GM21423 (cell line): ENCODE results near the gene PBX1.

Experiments used
- ATAC-seq: cut with Tn5 transposase; IDR thresholded peaks from one replicate; pipeline ENCODE4 v1.9.1; 2021; ENCODE audit warnings: mild to moderate bottlenecking, moderate library complexity; ENCODE audit not compliant: unreplicated experiment

PBX1 gene

GRCh38 chr1:164716992-164717703 lies 158.2 kb downstream of the PBX1 start:
- peak; percentile 90 for ATAC-seq

DNA sequence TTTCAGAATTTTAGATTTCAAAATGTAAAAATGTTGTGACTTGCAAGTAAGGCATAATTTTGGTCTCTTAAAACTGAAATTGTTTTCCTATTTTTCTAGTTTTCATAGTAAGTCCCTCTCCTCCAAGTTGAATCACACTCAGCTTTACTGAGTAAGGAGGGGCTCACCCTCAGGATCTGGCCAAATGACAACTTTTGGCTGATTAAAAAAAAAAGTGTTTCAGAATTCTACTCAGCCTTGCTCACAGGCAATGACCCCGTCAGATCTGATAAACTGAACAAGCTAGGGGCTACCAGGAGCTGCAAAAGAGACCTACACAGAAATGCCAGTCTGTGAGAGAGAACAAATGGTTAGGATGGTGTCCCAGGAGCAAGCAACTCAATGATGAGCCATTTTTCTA lies 159.8 kb downstream of the PBX1 start:
- ATAC-seq, result no peak

- ATAC-seq, result no peak
Measured at GRCh38 chr1:164719676-164720439, 160.9 kb downstream of the PBX1 start.

- no peak for ATAC-seq
Measured at GRCh38 chr1:164720440-164721227, 161.7 kb downstream of the PBX1 start.

DNA sequence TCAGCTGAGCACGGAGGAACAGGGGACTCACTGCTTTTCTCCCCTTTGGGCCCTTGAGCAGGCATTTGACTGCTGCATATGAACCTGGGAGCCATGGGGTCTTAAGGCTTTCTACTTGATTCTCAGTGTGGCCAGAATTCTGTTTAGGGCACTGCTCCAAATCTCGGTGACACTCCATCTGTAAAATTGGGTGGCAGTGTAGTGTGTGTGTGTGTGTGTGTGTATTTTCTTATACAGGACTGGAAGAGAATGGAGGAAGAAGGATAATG lies 162.2 kb downstream of the PBX1 start:
- no peak for ATAC-seq

DNA sequence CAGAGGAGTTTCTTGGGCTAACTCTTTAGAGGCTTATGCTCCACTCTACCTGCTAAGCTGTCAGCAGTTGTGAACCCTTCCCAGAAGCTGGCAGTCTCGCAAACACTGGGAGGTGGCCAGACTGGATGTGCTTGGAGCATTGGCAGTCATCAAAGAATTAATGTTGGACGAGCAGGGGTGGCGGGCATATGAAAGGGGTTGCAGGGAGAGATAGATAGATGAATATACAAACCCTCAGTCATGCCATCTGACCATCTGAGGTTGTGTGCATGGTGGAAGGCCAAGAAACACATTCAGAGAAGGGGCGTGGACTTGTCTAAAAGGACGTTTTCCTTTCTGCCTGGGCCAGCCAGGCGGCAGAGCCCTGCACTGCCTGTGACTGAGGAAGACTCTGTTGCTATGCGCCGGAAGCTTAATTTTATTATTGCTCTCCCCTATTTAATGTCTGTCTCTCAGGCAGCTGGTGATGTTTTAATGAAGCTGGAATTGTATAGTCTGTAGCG lies 164.4 kb downstream of the PBX1 start:
- ATAC-seq, result no peak

GRCh38 chr1:164725401-164725800 lies 166.4 kb downstream of the PBX1 start:
- no peak for ATAC-seq

DNA sequence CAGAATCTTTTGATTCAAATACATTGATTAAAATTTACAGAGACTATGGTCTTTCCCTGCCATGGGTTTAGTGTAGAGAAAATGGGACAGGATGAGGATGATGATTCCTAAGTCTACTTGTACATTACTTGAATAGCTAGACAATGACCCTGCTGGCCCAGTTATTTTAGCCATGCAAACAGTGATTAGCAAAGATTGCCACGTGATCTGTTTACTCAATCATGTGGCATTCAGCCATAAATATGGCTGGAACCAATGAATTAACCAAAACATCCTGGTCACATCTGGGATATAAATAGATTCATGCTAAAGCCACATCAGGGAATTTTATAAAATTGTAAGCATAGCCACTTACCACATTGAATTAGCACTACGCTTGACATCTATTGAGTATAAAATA lies 167.3 kb downstream of the PBX1 start:
- no peak for ATAC-seq

GRCh38 chr1:164728719-164729118 lies 169.7 kb downstream of the PBX1 start:
- no peak for ATAC-seq

DNA sequence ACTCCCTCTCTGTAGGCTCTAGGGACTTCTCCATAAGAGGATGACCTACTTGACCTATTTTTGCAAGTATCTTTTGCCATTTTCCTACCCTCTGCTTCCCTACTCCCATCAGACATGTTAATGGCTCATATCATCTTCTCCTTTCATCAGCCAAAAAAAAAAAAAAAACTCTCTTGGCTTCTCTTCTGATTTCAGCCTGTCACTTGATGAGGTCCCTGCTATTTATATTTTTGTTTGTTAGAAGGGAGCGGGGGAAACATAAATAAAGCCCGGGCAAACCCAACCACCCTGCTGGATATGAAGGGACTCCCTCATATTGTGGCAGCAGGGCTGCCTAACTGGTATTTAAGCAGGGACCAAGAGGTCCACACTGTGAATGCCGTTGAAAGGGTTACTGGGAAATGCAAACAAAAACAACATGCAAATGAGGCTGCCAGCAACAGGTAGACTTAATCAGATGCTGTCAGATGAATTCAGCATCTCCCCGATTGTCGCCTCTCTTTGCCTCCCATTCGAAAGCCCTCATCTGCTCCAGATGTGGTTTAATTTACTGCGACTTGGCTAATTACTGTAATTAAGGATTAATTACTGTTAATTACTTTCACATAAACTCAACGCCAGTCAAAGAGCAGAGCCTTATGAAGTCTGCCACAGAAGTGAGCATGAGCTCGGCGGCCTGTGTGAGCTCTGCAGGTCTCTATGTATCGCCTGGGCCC lies 172.3 kb downstream of the PBX1 start:
- ATAC-seq, result no peak

- ATAC-seq, result no peak
Measured at GRCh38 chr1:164733070-164733469, 174.1 kb downstream of the PBX1 start.

- no peak for ATAC-seq
Measured at GRCh38 chr1:164733734-164734133, 174.8 kb downstream of the PBX1 start.

DNA sequence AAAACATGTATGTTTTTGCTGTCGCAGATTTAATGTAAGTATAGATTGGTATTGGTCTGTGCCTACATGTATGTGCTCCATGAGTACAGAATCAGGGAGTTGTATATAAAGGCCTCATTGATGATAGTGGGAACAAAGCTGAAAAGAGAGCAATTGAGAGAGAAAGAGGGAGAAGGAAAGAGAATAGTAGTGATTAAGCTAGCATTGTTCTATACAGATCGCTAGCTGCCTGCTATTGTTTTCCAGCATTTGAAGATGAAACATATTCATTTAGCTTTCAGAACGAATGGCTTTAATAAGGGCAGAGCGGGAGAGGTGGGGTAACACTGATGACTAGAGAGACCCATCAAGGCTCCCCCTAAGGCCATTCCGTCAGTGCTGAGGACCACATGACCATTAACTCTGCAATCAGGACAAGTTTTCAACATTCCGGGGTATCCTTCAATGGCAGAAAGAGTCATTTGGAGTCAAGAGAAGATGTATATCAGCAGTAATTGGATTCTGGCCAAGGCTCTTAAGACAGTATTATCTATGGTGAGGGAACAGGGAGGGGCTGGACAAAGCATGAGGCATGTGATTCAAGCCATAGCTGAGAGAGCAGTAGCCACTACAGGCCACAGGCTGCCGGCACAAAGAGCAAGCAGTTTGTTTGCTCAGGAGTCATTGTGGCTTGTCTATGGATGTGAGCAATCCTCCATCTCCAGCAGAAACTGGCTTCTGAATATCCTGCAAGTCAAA lies 176.5 kb downstream of the PBX1 start:
- ATAC-seq, result no peak

DNA sequence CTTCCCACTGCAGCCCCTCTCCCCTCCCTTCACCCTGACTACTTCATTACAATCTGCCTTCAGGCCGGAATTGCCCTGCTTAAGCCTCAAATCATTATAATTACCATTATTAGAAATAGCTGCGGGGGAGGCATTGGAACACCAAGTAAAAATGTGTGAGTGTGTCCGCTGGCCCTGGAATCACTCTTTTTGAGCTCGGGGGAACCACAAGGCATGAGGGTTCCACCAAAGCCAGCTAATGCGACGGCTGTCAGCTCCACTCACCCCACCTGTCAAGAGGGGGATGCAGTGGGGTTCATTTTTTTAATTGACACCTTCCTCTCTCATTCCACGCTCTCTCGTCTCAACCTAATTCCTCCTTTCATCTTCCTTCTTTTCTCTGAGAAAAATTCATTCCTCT lies 177.2 kb downstream of the PBX1 start:
- ATAC-seq, result no peak

DNA sequence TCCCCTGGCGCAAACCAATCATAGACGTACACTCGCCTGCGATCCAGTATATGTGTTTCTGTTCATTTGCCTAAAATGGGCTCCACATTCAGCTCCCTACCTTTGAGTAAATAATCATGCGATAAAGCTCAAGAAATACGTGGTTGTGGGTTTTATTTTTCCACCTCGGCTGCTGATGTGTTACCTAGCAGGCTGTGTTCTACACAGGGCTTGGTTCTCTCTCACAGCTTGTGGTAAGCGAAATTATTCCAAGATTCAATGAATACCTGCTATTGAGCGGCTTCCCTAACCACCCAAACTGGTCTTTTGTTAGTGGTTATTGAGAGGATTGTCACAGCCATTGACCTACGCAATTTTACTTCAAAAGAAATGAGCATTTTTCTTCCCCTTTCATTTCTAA lies 180.2 kb downstream of the PBX1 start:
- no peak for ATAC-seq

- ATAC-seq, result no peak
Measured at GRCh38 chr1:164740000-164740526, 181.1 kb downstream of the PBX1 start.

GRCh38 chr1:164742745-164743144 lies 183.8 kb downstream of the PBX1 start:
- ATAC-seq, result no peak

- no peak for ATAC-seq
Measured at GRCh38 chr1:164743976-164744375, 185.0 kb downstream of the PBX1 start.

DNA sequence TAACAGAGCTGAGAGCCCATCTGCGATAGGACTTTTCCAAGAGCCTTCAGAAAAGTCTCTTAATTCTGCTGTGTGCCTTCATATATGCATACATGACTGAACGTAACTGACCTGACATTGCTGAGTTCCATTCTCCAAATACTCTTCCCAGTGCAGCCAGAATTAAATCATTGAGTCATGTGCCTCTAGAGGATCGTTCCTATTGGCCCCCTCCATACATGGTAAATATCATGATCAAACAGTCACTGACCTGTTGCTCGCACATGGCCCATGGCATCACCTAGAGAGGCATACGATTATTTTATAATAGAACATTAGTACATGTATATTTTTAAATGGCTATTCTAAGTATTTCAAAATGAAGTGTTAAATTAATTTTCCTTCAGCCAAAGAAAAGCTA lies 186.8 kb downstream of the PBX1 start:
- no peak for ATAC-seq

DNA sequence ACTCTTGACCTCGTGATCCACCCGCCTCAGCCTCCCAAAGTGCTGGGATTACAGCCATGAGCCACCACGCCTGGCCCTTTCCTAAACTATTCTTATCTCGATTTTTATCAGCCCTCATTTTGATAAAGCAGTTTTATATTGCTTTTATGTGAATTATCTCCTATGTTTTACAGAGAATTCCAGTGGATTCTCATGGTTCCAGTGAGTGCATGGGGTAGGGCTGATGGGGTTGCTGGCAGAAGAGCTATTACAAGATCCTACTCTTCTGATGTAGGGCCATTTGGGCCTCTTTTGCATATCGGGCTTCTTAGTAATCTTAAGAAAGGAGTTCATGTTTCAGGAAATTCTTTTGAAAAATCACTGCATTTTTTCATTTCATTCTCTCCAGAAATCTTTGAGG lies 187.6 kb downstream of the PBX1 start:
- no peak for ATAC-seq
